ENCODE measurements around the gene CAAP1.

DNA sequence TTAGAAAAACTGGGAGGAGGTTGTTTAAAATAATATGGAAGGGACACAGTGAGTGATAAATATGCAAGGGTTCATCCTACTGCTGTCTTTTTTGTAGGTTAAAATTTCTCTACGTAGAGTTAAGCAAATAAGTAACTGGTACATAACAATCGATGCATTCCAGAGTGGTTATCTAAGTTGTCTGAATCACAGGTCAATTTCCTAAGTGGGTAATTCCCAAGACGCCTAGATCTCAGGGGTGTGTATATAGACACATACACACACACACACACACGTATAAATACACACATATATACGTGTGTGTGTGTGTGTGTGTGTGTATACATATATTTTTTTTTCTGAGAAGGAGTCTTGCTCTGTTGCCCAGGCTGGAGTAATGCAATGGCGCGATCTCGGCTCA is 22.3 kb downstream of the CAAP1 start:
- TF ChIP-seq POLR2A (IDR thresholded peaks at IDR 0.05) = no peak
- TF ChIP-seq, protein P1, sequence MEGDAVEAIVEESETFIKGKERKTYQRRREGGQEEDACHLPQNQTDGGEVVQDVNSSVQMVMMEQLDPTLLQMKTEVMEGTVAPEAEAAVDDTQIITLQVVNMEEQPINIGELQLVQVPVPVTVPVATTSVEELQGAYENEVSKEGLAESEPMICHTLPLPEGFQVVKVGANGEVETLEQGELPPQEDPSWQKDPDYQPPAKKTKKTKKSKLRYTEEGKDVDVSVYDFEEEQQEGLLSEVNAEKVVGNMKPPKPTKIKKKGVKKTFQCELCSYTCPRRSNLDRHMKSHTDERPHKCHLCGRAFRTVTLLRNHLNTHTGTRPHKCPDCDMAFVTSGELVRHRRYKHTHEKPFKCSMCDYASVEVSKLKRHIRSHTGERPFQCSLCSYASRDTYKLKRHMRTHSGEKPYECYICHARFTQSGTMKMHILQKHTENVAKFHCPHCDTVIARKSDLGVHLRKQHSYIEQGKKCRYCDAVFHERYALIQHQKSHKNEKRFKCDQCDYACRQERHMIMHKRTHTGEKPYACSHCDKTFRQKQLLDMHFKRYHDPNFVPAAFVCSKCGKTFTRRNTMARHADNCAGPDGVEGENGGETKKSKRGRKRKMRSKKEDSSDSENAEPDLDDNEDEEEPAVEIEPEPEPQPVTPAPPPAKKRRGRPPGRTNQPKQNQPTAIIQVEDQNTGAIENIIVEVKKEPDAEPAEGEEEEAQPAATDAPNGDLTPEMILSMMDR (IDR thresholded peaks at IDR 0.05 in 4 of 5, conservative IDR thresholded peaks at IDR 0.05 in 1 of 5) = no peak

Data from gastrocnemius medialis (tissue), 4 donors.